Astrocyte (in vitro differentiated cells and primary cell): ENCODE results near the gene LECT2.

Source experiments
- EZH2 ChIP-seq: IDR thresholded peaks from 2 replicates; pipeline ENCODE4 v1.6.1; 2012; ENCODE audit warnings: mild to moderate bottlenecking, low read length, inconsistent platforms; ENCODE audit not compliant: insufficient read depth
- TF ChIP-seq, protein P1 (sequence below): IDR thresholded peaks from 2 replicates; pipeline ENCODE4 v1.5.1; 2011; ENCODE audit warnings: low read depth, mild to moderate bottlenecking, inconsistent platforms, low read length, moderate library complexity; ENCODE audit not compliant: insufficient read depth

DNA sequence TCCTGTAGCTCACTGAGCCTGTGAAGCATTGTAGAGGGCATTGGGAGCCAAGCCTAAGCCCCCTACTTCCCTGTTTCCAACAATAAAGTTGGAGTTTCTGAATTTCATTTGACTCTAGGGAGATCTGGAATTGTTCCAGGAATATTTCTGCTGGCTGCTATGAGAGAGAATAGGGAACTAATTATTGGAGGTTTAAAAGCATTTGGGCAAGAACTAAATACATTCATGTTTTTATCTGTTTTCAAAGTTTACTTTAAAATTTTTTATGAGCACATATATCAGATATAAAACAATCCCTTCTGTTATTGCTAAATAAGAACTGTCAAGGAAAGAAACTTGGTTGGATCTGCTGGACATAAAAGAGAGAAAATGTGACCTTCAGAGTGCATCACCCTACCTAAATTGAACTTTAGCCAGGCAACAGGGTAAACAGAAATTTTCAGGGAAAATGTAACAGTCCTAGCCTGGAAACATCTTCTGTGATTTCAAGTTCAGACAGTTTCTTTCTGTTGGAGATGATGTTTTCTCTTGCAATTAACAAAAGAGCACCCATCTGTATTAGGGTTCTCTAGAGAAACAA is 19.3 kb upstream of the LECT2 start:
- TF ChIP-seq, protein P1, sequence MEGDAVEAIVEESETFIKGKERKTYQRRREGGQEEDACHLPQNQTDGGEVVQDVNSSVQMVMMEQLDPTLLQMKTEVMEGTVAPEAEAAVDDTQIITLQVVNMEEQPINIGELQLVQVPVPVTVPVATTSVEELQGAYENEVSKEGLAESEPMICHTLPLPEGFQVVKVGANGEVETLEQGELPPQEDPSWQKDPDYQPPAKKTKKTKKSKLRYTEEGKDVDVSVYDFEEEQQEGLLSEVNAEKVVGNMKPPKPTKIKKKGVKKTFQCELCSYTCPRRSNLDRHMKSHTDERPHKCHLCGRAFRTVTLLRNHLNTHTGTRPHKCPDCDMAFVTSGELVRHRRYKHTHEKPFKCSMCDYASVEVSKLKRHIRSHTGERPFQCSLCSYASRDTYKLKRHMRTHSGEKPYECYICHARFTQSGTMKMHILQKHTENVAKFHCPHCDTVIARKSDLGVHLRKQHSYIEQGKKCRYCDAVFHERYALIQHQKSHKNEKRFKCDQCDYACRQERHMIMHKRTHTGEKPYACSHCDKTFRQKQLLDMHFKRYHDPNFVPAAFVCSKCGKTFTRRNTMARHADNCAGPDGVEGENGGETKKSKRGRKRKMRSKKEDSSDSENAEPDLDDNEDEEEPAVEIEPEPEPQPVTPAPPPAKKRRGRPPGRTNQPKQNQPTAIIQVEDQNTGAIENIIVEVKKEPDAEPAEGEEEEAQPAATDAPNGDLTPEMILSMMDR: no peak
- no peak for TF ChIP-seq EZH2
